Gastroesophageal sphincter (tissue), 3 donors: Measurements from ENCODE around the gene ZNF774.

Experiments
- CTCF ChIP-seq, 4 experiments: fragments of 200-600 bp in 2 of 4; fragments of 450-650 bp in 2 of 4; sonication (generic) in 1 of 4; IDR thresholded peaks; one replicate each; pipeline ENCODE4 v1.5.1; 2017 to 2019; ENCODE audit warnings: antibody characterized with exemption in 4 of 4, mild to moderate bottlenecking in 2 of 4, moderate library complexity in 2 of 4
- POLR2A ChIP-seq, 2 donors: fragments of 450-650 bp; IDR thresholded peaks; one replicate each; pipeline ENCODE4 v1.6.1; 2017; ENCODE audit warnings: antibody characterized with exemption in 2 of 2, mild to moderate bottlenecking in 2 of 2, moderate library complexity in 1 of 2

GRCh38 chr15:90305932-90306331 is 46.2 kb upstream of the ZNF774 start:
- TF ChIP-seq CTCF (IDR thresholded peaks at IDR 0.05) (no peak), POLR2A (IDR thresholded peaks at IDR 0.05) (no peak)
